A549 (cell line): ENCODE results near the gene SPATA31E1.

Source experiments
- CHD2 ChIP-seq: fragments of 150-350 bp; IDR thresholded peaks from 2 replicates; pipeline ENCODE4 v1.6.1; 2014; ENCODE audit warnings: low read length; ENCODE audit not compliant: partially characterized antibody
- CTCF ChIP-seq: fragments of >200 bp; sonication (Bioruptor Twin); formaldehyde crosslinking; IDR thresholded peaks from 3 replicates; pipeline ENCODE4 v1.5.1; 2016
- HMGXB4 ChIP-seq: fragments of 250-450 bp; sonication (Bioruptor Pico); IDR thresholded peaks from 2 replicates; pipeline ENCODE4 v1.5.0; 2021; ENCODE audit warnings: mild to moderate bottlenecking, moderate library complexity, borderline replicate concordance
- RAD21 ChIP-seq, 2 experiments: fragments of >200 bp in 1 of 2; sonication (Bioruptor Twin) in 1 of 2; formaldehyde crosslinking in 1 of 2; IDR thresholded peaks in 1 of 2; conservative IDR thresholded peaks in 1 of 2; 2 replicates in 1 of 2; 3 replicates in 1 of 2; pipeline ENCODE4 v1.6.1; 2012 to 2018; ENCODE audit warnings: inconsistent platforms in 1 of 2
- TP53 ChIP-seq: fragments of 250-450 bp; sonication (Bioruptor Pico); IDR thresholded peaks from 2 replicates; pipeline ENCODE4 v1.5.0; 2021; ENCODE audit warnings: mild to moderate bottlenecking, moderate library complexity

GRCh38 chr9:87868175-87868574, 14.5 kb upstream of the SPATA31E1 start:
- no peak for TF ChIP-seq RAD21 (conservative IDR thresholded peaks at IDR 0.05 in 1 of 2, IDR thresholded peaks at IDR 0.05 in 1 of 2)
- no peak for TF ChIP-seq CTCF
- no peak for TF ChIP-seq CHD2
- no peak for TF ChIP-seq HMGXB4
- no peak for TF ChIP-seq TP53 (CRISPR knock-in tag)
